VCaP (cell line): ENCODE measurements around the gene NUBPL.

ENCODE experiments used
- H3K27ac ChIP-seq: fragments of 450-650 bp; 2 replicates; pipeline ENCODE4 v1.5.1; 2017
- CTCF ChIP-seq: fragments of 450-650 bp; conservative IDR thresholded peaks from 2 replicates; pipeline ENCODE4 v1.5.1; 2017; ENCODE audit warnings: mild to moderate bottlenecking, moderate library complexity

The NUBPL gene

GRCh38 chr14:31761325-31761724 is 200.1 kb downstream of the NUBPL start:
- no peak for TF ChIP-seq CTCF
- no peak overlapping the region for H3K27ac ChIP-seq

- no peak for TF ChIP-seq CTCF
Measured at GRCh38 chr14:31763041-31763440, 201.8 kb downstream of the NUBPL start.

GRCh38 chr14:31766315-31766892 is 205.2 kb downstream of the NUBPL start:
- no peak overlapping the region for H3K27ac ChIP-seq
- TF ChIP-seq CTCF = no peak

More at GRCh38 chr14:31763041-31763440, 201.8 kb downstream of the NUBPL start:
- H3K27ac ChIP-seq = no peak overlapping the region

GRCh38 chr14:31768355-31768754 is 207.2 kb downstream of the NUBPL start:
- H3K27ac ChIP-seq = no peak overlapping the region
- TF ChIP-seq CTCF = no peak

- TF ChIP-seq CTCF = no peak
- no peak overlapping the region for H3K27ac ChIP-seq
Measured at GRCh38 chr14:31770271-31770670, 209.1 kb downstream of the NUBPL start.

- H3K27ac ChIP-seq = no peak overlapping the region
- TF ChIP-seq CTCF = no peak
Measured at GRCh38 chr14:31774567-31774966, 213.4 kb downstream of the NUBPL start.

- no peak for TF ChIP-seq CTCF
- no peak overlapping the region for H3K27ac ChIP-seq
Measured at GRCh38 chr14:31777312-31777711, 216.1 kb downstream of the NUBPL start.
